Suppressor macrophage treated with lipopolysaccharide for 1 hour (primary cell): Measurements from ENCODE around the gene KBTBD8.

Experiments used
- DNase-seq, 3 donors: peaks; one replicate each; pipeline ENCODE4 v3.0.0-alpha.2; 2020 to 2022

KBTBD8 gene, protein sequence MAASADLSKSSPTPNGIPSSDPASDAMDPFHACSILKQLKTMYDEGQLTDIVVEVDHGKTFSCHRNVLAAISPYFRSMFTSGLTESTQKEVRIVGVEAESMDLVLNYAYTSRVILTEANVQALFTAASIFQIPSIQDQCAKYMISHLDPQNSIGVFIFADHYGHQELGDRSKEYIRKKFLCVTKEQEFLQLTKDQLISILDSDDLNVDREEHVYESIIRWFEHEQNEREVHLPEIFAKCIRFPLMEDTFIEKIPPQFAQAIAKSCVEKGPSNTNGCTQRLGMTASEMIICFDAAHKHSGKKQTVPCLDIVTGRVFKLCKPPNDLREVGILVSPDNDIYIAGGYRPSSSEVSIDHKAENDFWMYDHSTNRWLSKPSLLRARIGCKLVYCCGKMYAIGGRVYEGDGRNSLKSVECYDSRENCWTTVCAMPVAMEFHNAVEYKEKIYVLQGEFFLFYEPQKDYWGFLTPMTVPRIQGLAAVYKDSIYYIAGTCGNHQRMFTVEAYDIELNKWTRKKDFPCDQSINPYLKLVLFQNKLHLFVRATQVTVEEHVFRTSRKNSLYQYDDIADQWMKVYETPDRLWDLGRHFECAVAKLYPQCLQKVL

DNA sequence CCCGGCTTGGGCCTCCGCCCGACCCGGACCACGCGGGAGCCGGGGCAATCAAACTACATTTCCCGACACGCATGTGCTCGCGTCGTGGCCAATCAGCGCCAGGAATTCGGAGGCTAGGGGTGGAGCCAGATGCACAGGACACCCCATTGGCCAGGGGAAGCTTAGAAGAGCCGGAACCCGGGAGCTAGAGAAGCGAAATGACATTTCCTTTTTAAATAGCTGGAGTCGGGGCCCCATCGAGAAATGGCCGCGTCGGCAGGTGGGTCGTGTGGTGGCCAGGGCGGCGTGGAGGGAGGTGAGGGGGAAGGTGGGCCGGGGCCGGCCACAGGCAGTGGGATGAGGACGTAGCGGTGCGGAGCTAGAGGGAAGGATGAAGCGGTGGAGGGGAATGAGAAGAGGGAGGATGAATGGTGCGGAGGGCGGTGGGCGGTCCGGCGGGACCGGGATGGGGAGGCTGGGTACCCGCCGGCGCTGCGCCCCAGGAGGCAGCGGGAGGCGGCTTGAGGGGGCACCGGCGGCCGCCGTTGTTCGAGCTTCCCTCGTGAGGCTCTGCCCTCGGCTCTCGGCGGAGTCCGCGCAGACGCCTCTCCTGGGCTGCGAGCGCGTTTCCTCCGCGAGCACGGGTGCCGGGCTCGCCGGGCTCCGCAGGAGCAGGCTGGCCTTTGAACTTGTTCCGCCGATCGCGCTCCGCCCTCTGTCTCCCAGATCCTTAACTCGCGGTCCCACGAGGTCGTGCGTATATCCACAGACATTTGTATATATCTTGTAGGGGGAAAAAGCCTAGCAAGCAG lies at the start of gene KBTBD8:
KBTBD8 (plus strand) TSS at position 195 of the 791 bp plus-strand sequence; CDS start at position 244, 49 bp downstream.
- DNase-seq = peak; percentile 98 to 99 (median 99)

- no peak for DNase-seq
Measured at GRCh38 chr3:66948838-66949237, 49.3 kb upstream of the KBTBD8 start.

DNA sequence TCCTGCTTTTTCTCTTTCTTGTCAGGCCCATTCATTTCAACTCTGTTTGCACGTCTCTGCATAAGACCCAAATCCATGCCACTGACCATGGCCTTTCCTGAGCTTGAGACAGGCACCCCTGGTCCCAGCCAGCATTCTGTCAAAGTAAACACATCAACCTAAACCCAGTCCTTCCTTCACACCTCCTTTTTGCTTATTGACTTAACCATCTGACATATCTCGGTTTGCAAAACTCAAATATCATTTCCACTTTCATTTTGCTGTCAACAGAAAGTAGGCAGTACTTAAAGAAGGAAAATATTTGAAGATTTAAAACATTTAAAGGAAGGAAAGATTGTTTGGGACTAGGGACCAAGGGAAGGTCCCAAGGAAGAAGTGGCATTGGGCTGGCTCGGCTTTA lies 48.2 kb upstream of the KBTBD8 start:
- DNase-seq = no peak

DNA sequence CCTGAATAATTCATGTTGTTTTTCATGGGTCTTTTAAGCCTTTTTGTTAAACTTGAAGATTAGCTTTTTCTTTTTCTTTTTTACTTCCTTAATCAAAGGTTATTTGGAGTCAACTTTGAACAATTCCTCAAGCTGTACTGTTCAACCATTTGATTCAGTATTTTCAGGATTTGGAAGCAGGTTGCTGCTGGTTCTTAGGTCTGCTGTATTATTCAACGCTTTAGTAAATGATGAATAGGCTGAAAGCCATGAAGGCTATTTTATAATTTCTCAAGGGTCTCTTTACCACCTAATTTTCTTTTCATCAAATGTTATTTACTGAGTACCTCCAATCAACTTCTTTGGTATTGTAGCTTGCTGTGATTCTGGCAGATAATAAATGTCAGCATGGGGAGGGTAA lies 45.8 kb upstream of the KBTBD8 start:
- DNase-seq = no peak

- DNase-seq = no peak
Measured at GRCh38 chr3:66953934-66954445, 44.1 kb upstream of the KBTBD8 start.

- DNase-seq = no peak
Measured at GRCh38 chr3:66956742-66957141, 41.4 kb upstream of the KBTBD8 start.

DNA sequence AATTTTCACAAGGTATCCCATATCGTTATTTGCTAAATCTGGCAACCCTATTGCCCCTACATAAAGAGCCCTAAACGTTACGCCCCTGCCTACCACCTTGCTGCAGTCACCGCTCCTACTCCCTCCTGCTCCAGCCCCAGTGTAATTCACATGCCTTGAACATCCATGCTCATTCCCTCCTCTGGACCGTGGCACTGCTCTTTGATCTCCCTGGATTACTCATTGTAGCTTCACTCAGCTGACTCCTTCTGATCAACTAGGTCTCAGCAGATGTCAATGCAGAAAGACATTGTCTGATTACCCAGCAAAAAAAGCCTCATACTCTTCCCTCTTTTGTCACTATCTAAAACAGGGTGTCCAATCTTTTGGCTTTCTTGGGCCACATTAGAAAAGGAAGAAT lies 40.7 kb upstream of the KBTBD8 start:
- no peak for DNase-seq

DNA sequence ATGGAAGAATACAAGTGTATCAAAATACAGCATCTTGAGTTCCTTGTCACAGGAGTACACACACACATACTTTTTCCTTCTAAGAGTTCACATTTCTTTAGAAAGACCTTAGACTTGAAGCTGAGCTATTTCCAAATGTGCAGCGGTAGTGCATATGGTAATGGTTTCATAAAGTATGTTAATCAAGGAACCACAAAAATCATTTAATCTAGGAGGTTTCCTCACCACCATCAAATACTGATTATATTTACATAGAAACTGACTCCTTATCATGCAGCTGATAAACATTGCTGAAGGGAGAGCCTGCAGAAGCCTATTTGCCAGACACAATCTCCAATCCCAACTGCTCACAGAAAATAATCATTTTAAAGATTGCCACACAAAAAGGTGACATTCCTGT lies 40.0 kb upstream of the KBTBD8 start:
- DNase-seq = no peak

DNA sequence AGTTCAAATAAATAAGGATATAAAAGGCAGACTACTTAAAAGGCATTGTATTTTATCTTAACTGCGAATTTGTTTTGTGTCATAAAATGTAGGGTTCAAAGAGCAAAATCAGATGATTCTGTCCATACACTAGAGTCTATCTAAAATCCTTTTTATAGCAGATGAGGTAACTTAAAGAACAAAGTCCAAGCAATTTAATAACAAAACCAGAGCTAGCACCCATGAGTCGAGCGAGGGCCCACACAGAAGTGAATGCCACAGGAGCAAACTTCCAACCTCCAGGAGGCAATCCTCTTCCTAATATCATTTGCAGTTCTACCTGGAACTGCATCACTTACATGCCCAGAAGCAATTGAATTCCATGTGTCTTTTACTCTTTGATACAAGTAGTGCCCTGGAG lies 35.4 kb upstream of the KBTBD8 start:
- no peak for DNase-seq

DNA sequence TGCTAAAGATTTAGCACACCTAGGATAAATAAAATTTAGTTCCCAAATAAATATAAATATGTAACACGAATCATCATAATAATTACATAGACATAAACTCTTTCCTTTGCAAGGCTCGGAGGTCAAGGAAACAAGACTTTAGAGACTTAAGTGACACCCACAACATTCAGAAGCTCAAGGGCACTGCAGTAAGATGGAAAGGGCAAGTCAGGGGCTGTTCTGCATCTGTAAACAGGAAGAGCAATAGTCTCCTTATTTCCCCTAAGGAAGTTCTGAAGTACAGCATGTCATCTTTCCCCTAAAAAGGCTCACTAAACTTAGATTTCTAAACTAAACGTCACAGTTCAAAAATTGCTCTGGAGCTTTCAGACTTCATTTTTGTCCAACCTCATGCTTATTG lies 26.9 kb upstream of the KBTBD8 start:
- no peak for DNase-seq

DNA sequence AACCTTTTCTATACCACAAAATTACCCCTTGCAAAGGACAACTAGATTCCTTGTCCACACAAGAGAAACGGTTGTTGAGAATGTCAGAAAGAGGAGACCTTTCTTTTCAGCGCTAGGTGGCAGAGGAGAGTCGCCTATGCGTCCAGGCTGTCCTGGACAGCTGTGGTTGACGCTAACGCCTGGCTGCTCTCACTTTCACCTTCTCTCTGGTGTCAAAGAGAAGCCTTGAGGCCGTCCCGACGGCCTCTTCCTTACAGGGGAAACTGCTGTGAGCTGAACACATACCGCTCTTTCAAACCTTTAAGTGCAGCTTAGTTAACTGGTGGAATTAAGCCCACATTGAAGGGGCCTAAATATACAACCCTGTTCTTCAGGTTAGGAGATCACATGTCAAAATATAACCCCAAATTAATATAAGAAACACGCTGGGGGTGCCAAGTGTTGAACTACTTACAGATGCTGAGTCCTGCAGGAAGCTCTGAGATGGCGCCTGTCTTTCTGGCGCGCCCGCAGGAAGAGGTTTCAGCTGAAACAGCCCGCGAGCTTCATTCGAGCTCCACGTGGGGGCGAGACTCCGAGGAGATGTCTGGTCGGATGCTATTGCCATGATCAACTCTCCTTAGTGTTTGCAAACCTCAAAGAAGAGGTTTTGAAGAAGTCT lies 26.1 kb upstream of the KBTBD8 start:
- peak; percentile 88 to 89 (median 88) for DNase-seq

- peak in 2 of 3 donors; percentile 12 to 33 for DNase-seq
Measured at GRCh38 chr3:66980791-66981190, 17.3 kb upstream of the KBTBD8 start.

GRCh38 chr3:66983101-66983500 lies 15.0 kb upstream of the KBTBD8 start:
- no peak for DNase-seq

DNA sequence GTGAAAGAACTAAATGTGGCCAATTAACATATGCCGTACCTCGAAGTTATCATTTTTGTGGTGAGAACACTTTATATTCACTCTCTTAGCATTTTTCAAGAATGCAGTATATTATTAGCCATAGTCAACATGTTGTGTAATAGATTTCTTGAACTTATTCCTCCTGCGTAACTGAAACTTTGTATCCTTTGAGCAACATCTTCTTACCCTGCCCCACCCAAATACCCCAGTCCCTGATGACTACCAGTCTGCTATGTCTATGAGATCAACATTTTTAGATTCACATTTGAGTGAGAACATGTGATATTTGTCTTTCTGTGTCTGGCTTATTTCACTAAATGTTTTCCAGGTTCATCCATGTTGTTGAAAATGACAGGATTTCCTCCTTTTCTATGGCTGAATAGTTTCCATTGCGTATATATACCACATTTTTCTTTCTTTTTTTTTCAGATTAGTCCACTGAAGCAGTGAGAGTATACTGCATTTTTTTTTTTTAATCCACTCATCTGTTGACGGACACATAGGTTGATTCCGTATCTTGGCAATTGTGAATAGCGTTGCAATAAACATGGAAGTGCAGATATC lies 12.7 kb upstream of the KBTBD8 start:
- no peak for DNase-seq

DNA sequence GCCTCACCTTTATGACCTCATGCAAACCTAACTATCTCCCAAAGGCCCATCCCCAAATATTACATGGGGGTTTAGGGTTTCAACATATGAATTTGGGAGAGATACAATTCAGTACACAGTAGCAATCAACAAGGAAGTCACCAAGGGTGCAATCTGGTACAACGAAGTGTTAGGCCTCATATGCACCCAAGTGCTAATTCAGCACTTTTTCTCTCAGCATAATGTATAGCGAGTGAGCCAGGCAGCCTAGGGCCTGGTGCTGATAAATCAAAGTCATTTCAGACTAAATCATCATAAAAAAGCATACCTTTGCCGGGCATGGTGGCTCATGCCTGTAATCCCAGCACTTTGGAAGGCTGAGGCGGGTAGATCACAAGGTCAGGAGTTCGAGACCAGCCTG lies 11.7 kb upstream of the KBTBD8 start:
- no peak for DNase-seq

GRCh38 chr3:66989241-66989640 lies 8.9 kb upstream of the KBTBD8 start:
- DNase-seq = no peak

DNA sequence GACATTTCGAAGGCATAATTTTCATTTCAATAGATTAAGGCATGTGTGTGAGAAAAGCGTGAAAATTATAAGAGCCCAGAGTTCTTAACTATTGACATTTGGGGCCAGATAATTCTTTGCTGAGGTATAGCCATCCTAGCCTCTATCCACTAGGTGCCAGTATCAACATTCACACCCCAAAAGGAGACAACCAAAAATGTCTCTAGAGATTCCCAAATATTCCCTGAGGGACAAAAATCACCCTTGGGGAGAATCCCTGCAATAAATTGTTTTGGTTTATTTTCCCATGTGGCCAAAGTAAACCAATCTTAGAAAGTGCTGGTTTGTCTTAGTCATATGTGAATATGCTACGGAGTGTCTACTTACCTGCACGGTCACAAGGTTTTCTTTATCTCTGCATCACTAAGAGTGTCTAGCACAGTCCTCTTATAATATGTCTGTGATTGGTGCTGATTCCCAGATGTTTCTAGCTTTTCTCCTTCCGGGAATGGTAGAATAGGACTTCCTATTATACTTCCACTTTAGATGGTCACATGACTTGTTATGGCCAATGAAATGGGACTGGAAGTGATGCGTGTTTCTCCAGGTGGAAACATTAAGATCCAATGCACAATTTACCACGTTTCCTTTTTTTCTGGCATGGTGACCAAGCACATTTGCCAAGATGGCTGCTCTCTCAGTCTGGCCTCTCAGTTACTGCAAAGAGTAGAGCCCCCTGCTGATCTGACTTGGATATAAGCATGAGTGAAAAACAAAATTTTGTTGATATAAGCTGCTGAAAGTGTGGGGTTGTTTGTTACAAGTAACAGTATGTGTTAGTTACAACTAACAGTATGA lies 8.0 kb upstream of the KBTBD8 start:
- DNase-seq = peak in 1 of 3 donors; percentile 13

DNA sequence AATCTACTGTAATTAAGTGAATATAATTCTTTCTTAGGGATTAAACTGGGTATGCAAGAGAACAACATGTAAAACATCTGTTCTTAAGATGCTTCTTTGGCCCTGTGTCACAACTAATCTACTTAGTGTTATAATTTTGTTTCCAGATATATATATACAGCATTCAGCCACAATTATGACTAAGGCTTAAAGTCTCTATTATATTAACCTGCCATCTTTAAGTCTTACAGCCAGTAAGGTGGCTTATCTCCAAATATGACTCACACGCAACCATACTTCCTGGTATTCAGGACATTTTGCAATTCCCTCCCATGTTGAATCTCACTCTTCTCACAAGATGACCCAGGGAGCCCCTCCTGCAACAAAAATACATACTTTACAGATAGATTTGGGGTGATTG lies 6.6 kb upstream of the KBTBD8 start:
- DNase-seq = peak; percentile 30 to 48 (median 47)

GRCh38 chr3:66993082-66993481 lies 5.0 kb upstream of the KBTBD8 start:
- DNase-seq = no peak

GRCh38 chr3:66994588-66994987 lies 3.5 kb upstream of the KBTBD8 start:
- no peak for DNase-seq

DNA sequence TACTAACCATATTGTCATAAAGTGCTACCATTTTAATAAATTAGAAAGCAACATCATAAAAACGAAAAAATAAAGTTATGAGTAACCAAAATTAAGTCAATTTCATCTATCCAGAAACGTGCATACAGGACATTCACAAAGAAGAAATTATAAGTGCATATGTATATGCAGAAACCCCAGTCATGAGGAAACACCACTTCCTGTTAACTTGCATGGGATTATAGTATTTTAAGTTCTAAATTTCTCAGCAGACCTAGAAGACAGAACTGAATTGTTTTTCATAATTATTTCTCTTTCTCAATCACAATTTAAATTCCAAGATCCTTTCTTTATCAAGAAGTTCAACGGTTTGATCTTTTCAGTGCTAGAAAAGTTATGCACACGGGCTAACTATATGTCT lies 1.4 kb upstream of the KBTBD8 start:
- peak in 2 of 3 donors; percentile 25 to 42 for DNase-seq
